ENCODE results near the gene MED13L.

DNA sequence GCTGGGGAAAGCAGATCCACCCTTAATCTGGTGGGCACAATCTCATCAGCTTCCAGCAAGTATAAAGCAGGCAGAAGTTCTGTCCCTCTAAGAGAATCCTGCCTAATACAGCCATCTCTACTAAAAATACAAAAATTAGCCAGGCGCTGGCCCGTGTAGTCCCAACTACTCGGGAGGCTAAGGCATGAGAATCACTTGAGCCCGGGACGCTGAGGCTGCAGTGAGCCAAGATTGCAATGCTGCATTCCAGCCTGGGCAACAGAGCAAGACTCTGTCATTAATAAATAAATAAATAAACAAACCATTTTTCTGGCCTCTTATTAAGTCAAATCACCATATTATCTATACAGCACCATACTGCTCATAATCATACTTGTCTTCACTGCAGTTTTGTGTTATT lies 111.2 kb downstream of the MED13L start:
- TF ChIP-seq, protein P1, sequence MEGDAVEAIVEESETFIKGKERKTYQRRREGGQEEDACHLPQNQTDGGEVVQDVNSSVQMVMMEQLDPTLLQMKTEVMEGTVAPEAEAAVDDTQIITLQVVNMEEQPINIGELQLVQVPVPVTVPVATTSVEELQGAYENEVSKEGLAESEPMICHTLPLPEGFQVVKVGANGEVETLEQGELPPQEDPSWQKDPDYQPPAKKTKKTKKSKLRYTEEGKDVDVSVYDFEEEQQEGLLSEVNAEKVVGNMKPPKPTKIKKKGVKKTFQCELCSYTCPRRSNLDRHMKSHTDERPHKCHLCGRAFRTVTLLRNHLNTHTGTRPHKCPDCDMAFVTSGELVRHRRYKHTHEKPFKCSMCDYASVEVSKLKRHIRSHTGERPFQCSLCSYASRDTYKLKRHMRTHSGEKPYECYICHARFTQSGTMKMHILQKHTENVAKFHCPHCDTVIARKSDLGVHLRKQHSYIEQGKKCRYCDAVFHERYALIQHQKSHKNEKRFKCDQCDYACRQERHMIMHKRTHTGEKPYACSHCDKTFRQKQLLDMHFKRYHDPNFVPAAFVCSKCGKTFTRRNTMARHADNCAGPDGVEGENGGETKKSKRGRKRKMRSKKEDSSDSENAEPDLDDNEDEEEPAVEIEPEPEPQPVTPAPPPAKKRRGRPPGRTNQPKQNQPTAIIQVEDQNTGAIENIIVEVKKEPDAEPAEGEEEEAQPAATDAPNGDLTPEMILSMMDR (conservative IDR thresholded peaks at IDR 0.05 in 1 of 2, IDR thresholded peaks at IDR 0.05 in 1 of 2; ENCODE audit: extremely low read depth in 1 of 2, insufficient read depth in 1 of 2, low read depth in 1 of 2, low read length in 2 of 2): no peak
- TF ChIP-seq EZH2 (IDR thresholded peaks at IDR 0.05; ENCODE audit: borderline replicate concordance, low read length): no peak
